GM18520 (cell line): ENCODE data around the gene KRT78.

Source experiments
- ATAC-seq: cut with Tn5 transposase; IDR thresholded peaks from one replicate; pipeline ENCODE4 v1.9.1; 2021; ENCODE audit not compliant: unreplicated experiment

KRT78 gene

GRCh38 chr12:52838609-52839435 is 10.0 kb downstream of the KRT78 start:
- ATAC-seq, result no peak

- no peak for ATAC-seq
Observed at GRCh38 chr12:52837781-52838608, 10.8 kb downstream of the KRT78 start.

- no peak for ATAC-seq
Observed at GRCh38 chr12:52837413-52837741, 11.4 kb downstream of the KRT78 start.

GRCh38 chr12:52836491-52837412 is 12.0 kb downstream of the KRT78 start:
- ATAC-seq, result no peak

GRCh38 chr12:52836042-52836466 is 12.7 kb downstream of the KRT78 start:
- no peak for ATAC-seq

- ATAC-seq, result no peak
Observed at GRCh38 chr12:52835271-52836041, 13.3 kb downstream of the KRT78 start.

GRCh38 chr12:52834727-52835001 is 14.1 kb downstream of the KRT78 start:
- no peak for ATAC-seq

GRCh38 chr12:52833922-52834726 is 14.7 kb downstream of the KRT78 start, which contains the start of gene KRT79:
Gene KRT79 (minus strand): TSS chr12:52834311. CDS start chr12:52834260, 51 bp downstream.
- ATAC-seq, result no peak

- ATAC-seq, result no peak
Observed at GRCh38 chr12:52832985-52833905, 15.5 kb downstream of the KRT78 start.

- no peak for ATAC-seq
Observed at GRCh38 chr12:52832451-52832850, 16.3 kb downstream of the KRT78 start.

- no peak for ATAC-seq
Observed at GRCh38 chr12:52831251-52831650, 17.5 kb downstream of the KRT78 start.

- no peak for ATAC-seq
Observed at GRCh38 chr12:52829986-52830770, 18.6 kb downstream of the KRT78 start.

- no peak for ATAC-seq
Observed at GRCh38 chr12:52828591-52829021, 20.2 kb downstream of the KRT78 start.

- no peak for ATAC-seq
Observed at GRCh38 chr12:52828156-52828555, 20.6 kb downstream of the KRT78 start.

- no peak for ATAC-seq
Observed at GRCh38 chr12:52827499-52828090, 21.2 kb downstream of the KRT78 start.

GRCh38 chr12:52826611-52827498 is 21.9 kb downstream of the KRT78 start:
- ATAC-seq, result no peak
